OCI-LY3 (cell line): Measurements from ENCODE around the gene TMEM50B.

Experiments used
- EZH2phosphoT487 ChIP-seq: fragments of 200-600 bp; shearing (Covaris generic); IDR thresholded peaks from 2 replicates; pipeline ENCODE4 v1.6.1; 2018; ENCODE audit warnings: antibody characterized with exemption, mixed run types, low read depth
- TF ChIP-seq, protein P1 (sequence below): fragments of 200-600, 300-600 bp; sonication (generic); IDR thresholded peaks from 2 replicates; pipeline ENCODE4 v1.5.1; 2014; ENCODE audit warnings: antibody characterized with exemption, low read length, low read depth

- no peak for TF ChIP-seq EZH2phosphoT487
- TF ChIP-seq, protein P1, sequence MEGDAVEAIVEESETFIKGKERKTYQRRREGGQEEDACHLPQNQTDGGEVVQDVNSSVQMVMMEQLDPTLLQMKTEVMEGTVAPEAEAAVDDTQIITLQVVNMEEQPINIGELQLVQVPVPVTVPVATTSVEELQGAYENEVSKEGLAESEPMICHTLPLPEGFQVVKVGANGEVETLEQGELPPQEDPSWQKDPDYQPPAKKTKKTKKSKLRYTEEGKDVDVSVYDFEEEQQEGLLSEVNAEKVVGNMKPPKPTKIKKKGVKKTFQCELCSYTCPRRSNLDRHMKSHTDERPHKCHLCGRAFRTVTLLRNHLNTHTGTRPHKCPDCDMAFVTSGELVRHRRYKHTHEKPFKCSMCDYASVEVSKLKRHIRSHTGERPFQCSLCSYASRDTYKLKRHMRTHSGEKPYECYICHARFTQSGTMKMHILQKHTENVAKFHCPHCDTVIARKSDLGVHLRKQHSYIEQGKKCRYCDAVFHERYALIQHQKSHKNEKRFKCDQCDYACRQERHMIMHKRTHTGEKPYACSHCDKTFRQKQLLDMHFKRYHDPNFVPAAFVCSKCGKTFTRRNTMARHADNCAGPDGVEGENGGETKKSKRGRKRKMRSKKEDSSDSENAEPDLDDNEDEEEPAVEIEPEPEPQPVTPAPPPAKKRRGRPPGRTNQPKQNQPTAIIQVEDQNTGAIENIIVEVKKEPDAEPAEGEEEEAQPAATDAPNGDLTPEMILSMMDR = no peak
These were observed 78.2 kb downstream of the TMEM50B start for GRCh38 chr21:33401630-33401992.
